ENCODE results near the gene COTL1. TPM values are rescaled to one million over a fixed set of nuclear protein-coding genes. Genes with fewer than 3 reads are reported as not detected.

COTL1 gene
- total RNA-seq, 2 experiments from 2014 or later: 664 to 677 TPM

DNA sequence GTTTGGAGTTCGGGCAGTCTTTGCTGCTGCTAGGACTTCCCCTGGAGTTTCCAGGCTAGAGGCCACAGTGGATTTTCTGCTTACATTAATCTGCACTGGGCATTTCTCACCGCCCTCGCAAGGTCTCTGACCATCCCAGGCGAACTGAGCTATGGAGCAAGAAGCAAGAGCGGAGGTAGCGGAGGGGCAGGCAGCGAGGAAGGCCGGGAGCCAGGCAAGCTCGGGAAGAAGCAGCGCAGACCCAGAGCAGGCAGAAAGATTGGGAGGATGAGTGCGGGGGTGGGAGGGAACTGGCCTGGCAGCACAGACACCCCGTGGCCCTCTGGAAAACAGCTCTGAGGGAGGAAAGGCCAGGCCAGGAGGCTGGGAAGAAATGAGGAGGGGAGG is 3.8 kb downstream of the COTL1 start:
- no peak for ATAC-seq
- DNase-seq: no peak
- POLR2A ChIA-PET: interaction anchor here (0.8 to 9.5 kb wide), 7 partner anchors 13 to 111 kb away, joined by 3 to 94 read pairs (median 4); no protein-coding TSS in a partner anchor
- Mint-ChIP-seq H3K9me3 (peaks cover 9% of the 10 kb centered on the region), H3K4me1 (ENCODE audit: low read depth) (peaks cover 66% of the 10 kb centered on the region), H3K27me3 (no peaks in the 10 kb centered on the region), H3K36me3 (ENCODE audit: low read depth) (peaks cover 78% of the 10 kb centered on the region), H3K4me3 (peak overlapping the region; percentile 97), H3K27ac (peak overlapping the region; percentile 75)
- CTCF ChIA-PET: interaction anchor here (0.6 to 4.4 kb wide), 4 partner anchors 9 to 103 kb away, joined by 3 to 24 read pairs (median 9); no protein-coding TSS in a partner anchor
- TF ChIP-seq, protein P1, sequence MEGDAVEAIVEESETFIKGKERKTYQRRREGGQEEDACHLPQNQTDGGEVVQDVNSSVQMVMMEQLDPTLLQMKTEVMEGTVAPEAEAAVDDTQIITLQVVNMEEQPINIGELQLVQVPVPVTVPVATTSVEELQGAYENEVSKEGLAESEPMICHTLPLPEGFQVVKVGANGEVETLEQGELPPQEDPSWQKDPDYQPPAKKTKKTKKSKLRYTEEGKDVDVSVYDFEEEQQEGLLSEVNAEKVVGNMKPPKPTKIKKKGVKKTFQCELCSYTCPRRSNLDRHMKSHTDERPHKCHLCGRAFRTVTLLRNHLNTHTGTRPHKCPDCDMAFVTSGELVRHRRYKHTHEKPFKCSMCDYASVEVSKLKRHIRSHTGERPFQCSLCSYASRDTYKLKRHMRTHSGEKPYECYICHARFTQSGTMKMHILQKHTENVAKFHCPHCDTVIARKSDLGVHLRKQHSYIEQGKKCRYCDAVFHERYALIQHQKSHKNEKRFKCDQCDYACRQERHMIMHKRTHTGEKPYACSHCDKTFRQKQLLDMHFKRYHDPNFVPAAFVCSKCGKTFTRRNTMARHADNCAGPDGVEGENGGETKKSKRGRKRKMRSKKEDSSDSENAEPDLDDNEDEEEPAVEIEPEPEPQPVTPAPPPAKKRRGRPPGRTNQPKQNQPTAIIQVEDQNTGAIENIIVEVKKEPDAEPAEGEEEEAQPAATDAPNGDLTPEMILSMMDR (IDR thresholded peaks at IDR 0.05): no peak
- intact Hi-C loops (cut with micrococcal nuclease): loop anchor here (2.0 kb wide), 1 partner anchor 13 kb away; no protein-coding TSS in a partner anchor

DNA sequence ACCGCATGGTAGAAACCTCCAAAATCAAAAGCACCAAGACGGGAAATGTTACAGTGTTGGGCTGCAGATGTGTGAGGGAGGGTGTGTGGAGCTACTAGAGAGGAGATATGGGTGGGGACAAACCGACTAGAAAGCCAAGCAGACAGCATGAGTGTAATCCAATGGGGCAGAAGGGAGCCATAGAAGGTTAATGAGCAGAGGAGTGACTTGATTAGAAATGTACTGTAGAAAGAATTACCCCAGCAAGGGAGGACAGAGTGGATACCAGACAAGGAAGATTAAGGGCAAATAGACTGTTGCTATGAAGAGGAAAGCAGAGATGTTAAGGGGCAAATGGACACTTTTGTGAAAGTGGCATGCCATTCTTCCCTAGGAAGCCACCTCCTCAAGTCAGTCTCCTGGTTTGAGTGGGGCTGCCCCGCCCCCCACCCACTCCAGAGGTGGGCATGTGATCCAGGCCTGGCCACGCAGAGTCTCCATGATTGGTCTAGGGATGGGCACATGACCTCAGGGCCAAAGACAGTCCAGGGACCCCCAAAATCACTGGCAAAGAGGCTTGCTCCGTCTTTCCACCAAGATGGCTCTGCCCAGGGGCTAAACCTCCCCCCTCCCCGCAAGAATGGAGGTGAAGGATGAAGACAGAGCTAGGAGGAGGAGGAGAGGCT is 4.3 kb downstream of the COTL1 start:
- peaks cover 81% of the 10 kb centered on the region for H3K36me3 Mint-ChIP-seq (ENCODE audit: low read depth)
- DNase-seq: peak; percentile 31

GRCh38 chr16:84612686-84613085 is 5.2 kb downstream of the COTL1 start:
- ATAC-seq: no peak
- ChIA-PET POLR2A (interaction anchor here (0.6 to 9.5 kb wide), 4 partner anchors 12 to 113 kb away, joined by 3 to 94 read pairs (median 4); no protein-coding TSS in a partner anchor), CTCF (interaction anchor here (1.1 to 2.4 kb wide), 2 partner anchors 10 to 12 kb away, joined by 3 to 10 read pairs; no protein-coding TSS in a partner anchor)
- Mint-ChIP-seq H3K4me3 (no peak overlapping the region), H3K9me3 (peaks cover 9% of the 10 kb centered on the region), H3K27me3 (no peaks in the 10 kb centered on the region), H3K36me3 (ENCODE audit: low read depth) (peaks cover 89% of the 10 kb centered on the region), H3K27ac (no peak overlapping the region), H3K4me1 (ENCODE audit: low read depth) (peaks cover 77% of the 10 kb centered on the region)
- intact Hi-C loops (cut with micrococcal nuclease): no loop called here
- DNase-seq: no peak
- TF ChIP-seq, protein P1 (IDR thresholded peaks at IDR 0.05): no peak

More for the DNA sequence above, 4.3 kb downstream of the COTL1 start:
- TF ChIP-seq, protein P1 (IDR thresholded peaks at IDR 0.05): no peak
- ATAC-seq: no peak
- Mint-ChIP-seq H3K9me3 (peaks cover 9% of the 10 kb centered on the region), H3K4me3 (peak overlapping the region; percentile 97), H3K4me1 (ENCODE audit: low read depth) (peaks cover 69% of the 10 kb centered on the region), H3K27ac (peak overlapping the region; percentile 75), H3K27me3 (no peaks in the 10 kb centered on the region)
- POLR2A ChIA-PET: interaction anchor here (0.8 to 9.5 kb wide), 6 partner anchors 13 to 112 kb away, joined by 3 to 94 read pairs (median 4); no protein-coding TSS in a partner anchor
- intact Hi-C loops (cut with micrococcal nuclease): loop anchor here (2.0 kb wide), 1 partner anchor 13 kb away; no protein-coding TSS in a partner anchor
- CTCF ChIA-PET: interaction anchor here (1.1 to 4.4 kb wide), 4 partner anchors 9 to 103 kb away, joined by 3 to 24 read pairs (median 9); no protein-coding TSS in a partner anchor

DNA sequence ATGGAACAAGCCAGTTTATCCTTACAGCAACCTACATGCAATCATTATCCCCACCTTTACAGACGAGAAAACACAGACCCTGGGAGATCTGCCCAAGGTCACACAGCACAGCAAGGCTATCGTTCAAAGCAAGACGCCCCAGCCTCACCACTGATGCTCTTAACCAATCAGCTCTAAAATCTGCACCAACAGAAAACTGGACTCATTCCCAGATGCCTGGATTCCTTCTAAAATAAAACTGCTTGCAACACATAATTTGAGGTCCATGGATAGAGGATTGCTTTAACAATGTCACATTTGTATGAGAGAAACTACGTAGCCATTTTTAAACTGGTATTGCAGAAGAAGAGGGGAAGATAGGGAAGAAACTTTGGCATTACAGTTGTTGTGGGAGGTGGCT is 6.8 kb downstream of the COTL1 start:
- no peak for ATAC-seq
- ChIA-PET CTCF (interaction anchor here (2.3 to 2.5 kb wide), 2 partner anchors 11 to 12 kb away, joined by 9 read pairs; no protein-coding TSS in a partner anchor), POLR2A (interaction anchor here (9.5 kb wide), 1 partner anchor 10 kb away, joined by 94 read pairs; no protein-coding TSS in a partner anchor)
- DNase-seq: no peak
- TF ChIP-seq, protein P1 (IDR thresholded peaks at IDR 0.05): no peak
- Mint-ChIP-seq H3K4me3 (no peak overlapping the region), H3K27me3 (no peaks in the 10 kb centered on the region), H3K4me1 (ENCODE audit: low read depth) (peaks cover 94% of the 10 kb centered on the region), H3K27ac (peak overlapping the region; percentile 81), H3K9me3 (peaks cover 9% of the 10 kb centered on the region), H3K36me3 (ENCODE audit: low read depth) (peaks cover 93% of the 10 kb centered on the region)
- intact Hi-C loops (cut with micrococcal nuclease): no loop called here
